HepG2 (cell line): Measurements from ENCODE around the gene HERC4. TPM values are rescaled to one million over a fixed set of nuclear protein-coding genes. Genes with fewer than 3 reads are reported as not detected.

Experiments
- FLYWCH1 ChIP-seq: sonication (generic); formaldehyde crosslinking; IDR thresholded peaks from 2 replicates; pipeline ENCODE4 v1.8.1; 2023; ENCODE audit warnings: mild to moderate bottlenecking, missing genetic modification reagents
- ISX ChIP-seq: sonication (generic); formaldehyde crosslinking; conservative IDR thresholded peaks from 2 replicates; pipeline ENCODE4 v1.5.0; 2020; ENCODE audit warnings: missing genetic modification reagents
- KLF11 ChIP-seq: IDR thresholded peaks from 2 replicates; pipeline ENCODE4 v1.6.1; 2016; ENCODE audit warnings: missing compliant biosample characterization
- NONO ChIP-seq, 2 experiments: fragments of 450-650 bp in 1 of 2; sonication (generic) in 1 of 2; formaldehyde crosslinking in 1 of 2; IDR thresholded peaks in 1 of 2; conservative IDR thresholded peaks in 1 of 2; 2 replicates each; pipeline versions ENCODE4 v1.6.1 to v1.8.0; 2017 to 2022; ENCODE audit warnings: mild to moderate bottlenecking in 1 of 2, missing genetic modification reagents in 1 of 2, moderate library complexity in 1 of 2
- PAXIP1 ChIP-seq: sonication (generic); formaldehyde crosslinking; conservative IDR thresholded peaks from 2 replicates; pipeline ENCODE4 v1.4.0; 2020; ENCODE audit warnings: mild to moderate bottlenecking, missing genetic modification reagents, moderate library complexity
- RXRB ChIP-seq: IDR thresholded peaks from 2 replicates; pipeline ENCODE4 v1.6.1; 2016; ENCODE audit warnings: borderline replicate concordance, missing genetic modification reagents, missing compliant biosample characterization
- SSRP1 ChIP-seq: IDR thresholded peaks from 2 replicates; pipeline ENCODE4 v1.6.1; 2016; ENCODE audit warnings: control low read depth
- TRAFD1 ChIP-seq: sonication (generic); formaldehyde crosslinking; IDR thresholded peaks from 2 replicates; pipeline ENCODE4 v1.5.1; 2020; ENCODE audit warnings: missing genetic modification reagents, mild to moderate bottlenecking, borderline replicate concordance
- ZBTB2 ChIP-seq: sonication (generic); formaldehyde crosslinking; IDR thresholded peaks from 2 replicates; pipeline ENCODE4 v1.8.0; 2022; ENCODE audit warnings: low read depth, missing genetic modification reagents
- ZFP90 ChIP-seq: sonication (generic); formaldehyde crosslinking; IDR thresholded peaks from 2 replicates; pipeline ENCODE4 v1.8.0; 2022; ENCODE audit warnings: missing genetic modification reagents, mild to moderate bottlenecking, inconsistent platforms, borderline replicate concordance
- polyA plus RNA-seq, 8 experiments: library from polyadenylated mRNA; depleted of rRNA in 3 of 8; stranded (reverse) in 7 of 8; unstranded in 1 of 8; fragments of >200 nt; fragmentation: Illumina TruSeq in 4 of 8; extraction: Trizol in 4 of 8; gene quantifications; 2 replicates each; pipeline versions ENCODE4 v1.2.1 to v1.2.3, GENCODE V29; 2011 to 2016; ENCODE audit warnings: low read depth in 4 of 8, missing spikeins in 1 of 8, mixed read lengths in 1 of 8; ENCODE audit not compliant: insufficient read depth in 1 of 8
- total RNA-seq, 5 experiments: library from RNA; depleted of rRNA; stranded (reverse); fragments of >200 nt; fragmentation: Illumina TruSeq; extraction: Trizol; gene quantifications; 2 replicates each; pipeline ENCODE4 v1.2.3, GENCODE V29; 2016; ENCODE audit warnings: low read depth in 1 of 5
- TF ChIP-seq, protein P1 (sequence below): sonication (generic); formaldehyde crosslinking; IDR thresholded peaks from 2 replicates; pipeline ENCODE4 v1.4.0; 2020; ENCODE audit warnings: missing genetic modification reagents, mild to moderate bottlenecking, borderline replicate concordance
- TF ChIP-seq, protein P2 (sequence below): sonication (generic); formaldehyde crosslinking; IDR thresholded peaks from 2 replicates; pipeline ENCODE4 v1.5.0; 2020; ENCODE audit warnings: mild to moderate bottlenecking, missing genetic modification reagents, borderline replicate concordance

Gene HERC4
- total and polyA plus RNA-seq, 2 of the 13 experiments (the other 11 are each of a cell fraction or from before 2014, with no cell fraction given): 9.8 to 20.2 TPM

DNA sequence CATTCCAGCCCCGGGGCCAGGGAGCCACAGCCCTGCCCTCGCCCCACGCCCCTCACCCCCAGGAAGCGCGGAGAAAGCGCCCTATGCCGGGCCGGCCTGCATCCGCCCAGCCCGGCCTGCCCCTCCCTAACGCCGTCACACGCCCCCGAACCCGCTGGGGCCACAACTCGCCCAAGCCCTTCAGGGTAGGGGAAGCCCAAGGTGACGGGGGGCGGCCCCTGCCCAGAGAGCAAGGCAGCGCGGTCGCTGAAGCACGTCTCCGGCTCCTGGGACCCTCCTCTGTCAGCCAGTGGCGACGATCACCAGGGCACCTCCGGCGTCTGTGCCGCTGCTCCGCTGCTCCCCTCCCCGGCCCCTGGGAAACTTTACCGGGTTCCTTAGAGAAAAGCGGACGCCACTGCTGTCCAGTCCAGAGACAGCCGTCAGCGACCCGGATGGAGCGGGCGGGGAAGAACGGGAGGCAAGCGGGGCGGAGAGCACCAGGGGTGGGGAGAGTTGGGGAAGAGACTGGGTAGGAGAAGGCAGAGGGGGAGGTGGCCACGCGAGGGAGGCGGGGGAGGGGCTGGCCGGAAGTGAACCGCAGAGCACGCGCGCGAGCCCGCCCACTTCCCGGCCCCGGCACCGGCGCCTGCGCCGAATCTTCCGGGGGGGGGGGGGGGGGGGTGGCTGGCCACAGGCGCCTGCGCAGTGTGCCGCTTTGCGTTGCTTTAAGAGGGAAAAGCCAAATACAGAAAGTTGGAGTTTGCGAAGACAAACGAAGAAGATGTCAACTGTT lies at the start of gene HERC4 (continued):
- TF ChIP-seq, protein P1, sequence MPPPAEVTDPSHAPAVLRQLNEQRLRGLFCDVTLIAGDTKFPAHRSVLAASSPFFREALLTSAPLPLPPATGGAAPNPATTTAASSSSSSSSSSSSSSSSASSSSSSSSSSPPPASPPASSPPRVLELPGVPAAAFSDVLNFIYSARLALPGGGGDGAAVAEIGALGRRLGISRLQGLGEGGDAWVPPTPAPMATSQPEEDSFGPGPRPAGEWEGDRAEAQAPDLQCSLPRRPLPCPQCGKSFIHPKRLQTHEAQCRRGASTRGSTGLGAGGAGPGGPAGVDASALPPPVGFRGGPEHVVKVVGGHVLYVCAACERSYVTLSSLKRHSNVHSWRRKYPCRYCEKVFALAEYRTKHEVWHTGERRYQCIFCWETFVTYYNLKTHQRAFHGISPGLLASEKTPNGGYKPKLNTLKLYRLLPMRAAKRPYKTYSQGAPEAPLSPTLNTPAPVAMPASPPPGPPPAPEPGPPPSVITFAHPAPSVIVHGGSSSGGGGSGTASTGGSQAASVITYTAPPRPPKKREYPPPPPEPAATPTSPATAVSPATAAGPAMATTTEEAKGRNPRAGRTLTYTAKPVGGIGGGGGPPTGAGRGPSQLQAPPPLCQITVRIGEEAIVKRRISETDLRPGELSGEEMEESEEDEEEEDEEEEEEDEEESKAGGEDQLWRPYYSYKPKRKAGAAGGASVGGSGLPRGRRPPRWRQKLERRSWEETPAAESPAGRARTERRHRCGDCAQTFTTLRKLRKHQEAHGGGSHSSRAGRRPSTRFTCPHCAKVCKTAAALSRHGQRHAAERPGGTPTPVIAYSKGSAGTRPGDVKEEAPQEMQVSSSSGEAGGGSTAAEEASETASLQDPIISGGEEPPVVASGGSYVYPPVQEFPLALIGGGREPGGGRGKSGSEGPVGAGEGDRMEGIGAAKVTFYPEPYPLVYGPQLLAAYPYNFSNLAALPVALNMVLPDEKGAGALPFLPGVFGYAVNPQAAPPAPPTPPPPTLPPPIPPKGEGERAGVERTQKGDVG (CRISPR knock-in tag): 0 out of 2 replicates have a peak, but pooled peaks have one; percentile 62
- peak; percentile 70; the same call in 1 of the 2 replicates for TF ChIP-seq ZFP90
- no peak for TF ChIP-seq NONO (IDR thresholded peaks at IDR 0.05)
- TF ChIP-seq NONO (CRISPR knock-in tag; conservative IDR thresholded peaks at IDR 0.05): peak; percentile 69
- TF ChIP-seq ISX (CRISPR knock-in tag): no peak
- peak; percentile 21; the same call in 1 of the 2 replicates for TF ChIP-seq TRAFD1 (CRISPR knock-in tag)
- TF ChIP-seq FLYWCH1 (CRISPR knock-in tag): no peak
- 0 out of 2 replicates have a peak, but pooled peaks have one; percentile 30 for TF ChIP-seq KLF11
- 0 out of 2 replicates have a peak, but pooled peaks have one; percentile 9 for TF ChIP-seq RXRB (CRISPR knock-in tag)
- TF ChIP-seq PAXIP1 (CRISPR knock-in tag): peak; percentile 37; the same call in 1 of the 2 replicates
- TF ChIP-seq, protein P2, sequence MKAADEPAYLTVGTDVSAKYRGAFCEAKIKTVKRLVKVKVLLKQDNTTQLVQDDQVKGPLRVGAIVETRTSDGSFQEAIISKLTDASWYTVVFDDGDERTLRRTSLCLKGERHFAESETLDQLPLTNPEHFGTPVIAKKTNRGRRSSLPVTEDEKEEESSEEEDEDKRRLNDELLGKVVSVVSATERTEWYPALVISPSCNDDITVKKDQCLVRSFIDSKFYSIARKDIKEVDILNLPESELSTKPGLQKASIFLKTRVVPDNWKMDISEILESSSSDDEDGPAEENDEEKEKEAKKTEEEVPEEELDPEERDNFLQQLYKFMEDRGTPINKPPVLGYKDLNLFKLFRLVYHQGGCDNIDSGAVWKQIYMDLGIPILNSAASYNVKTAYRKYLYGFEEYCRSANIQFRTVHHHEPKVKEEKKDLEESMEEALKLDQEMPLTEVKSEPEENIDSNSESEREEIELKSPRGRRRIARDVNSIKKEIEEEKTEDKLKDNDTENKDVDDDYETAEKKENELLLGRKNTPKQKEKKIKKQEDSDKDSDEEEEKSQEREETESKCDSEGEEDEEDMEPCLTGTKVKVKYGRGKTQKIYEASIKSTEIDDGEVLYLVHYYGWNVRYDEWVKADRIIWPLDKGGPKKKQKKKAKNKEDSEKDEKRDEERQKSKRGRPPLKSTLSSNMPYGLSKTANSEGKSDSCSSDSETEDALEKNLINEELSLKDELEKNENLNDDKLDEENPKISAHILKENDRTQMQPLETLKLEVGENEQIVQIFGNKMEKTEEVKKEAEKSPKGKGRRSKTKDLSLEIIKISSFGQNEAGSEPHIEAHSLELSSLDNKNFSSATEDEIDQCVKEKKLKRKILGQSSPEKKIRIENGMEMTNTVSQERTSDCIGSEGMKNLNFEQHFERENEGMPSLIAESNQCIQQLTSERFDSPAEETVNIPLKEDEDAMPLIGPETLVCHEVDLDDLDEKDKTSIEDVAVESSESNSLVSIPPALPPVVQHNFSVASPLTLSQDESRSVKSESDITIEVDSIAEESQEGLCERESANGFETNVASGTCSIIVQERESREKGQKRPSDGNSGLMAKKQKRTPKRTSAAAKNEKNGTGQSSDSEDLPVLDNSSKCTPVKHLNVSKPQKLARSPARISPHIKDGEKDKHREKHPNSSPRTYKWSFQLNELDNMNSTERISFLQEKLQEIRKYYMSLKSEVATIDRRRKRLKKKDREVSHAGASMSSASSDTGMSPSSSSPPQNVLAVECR (CRISPR knock-in tag): peak; percentile 81
- TF ChIP-seq ZBTB2 (CRISPR knock-in tag): peak; percentile 85
- no peak for TF ChIP-seq SSRP1 (CRISPR knock-in tag)
